Fibroblast of skin of left biceps (primary cell): ENCODE results near the gene MIR17HG.
"Not testable (repeated sequence)": the region's sequence is repeated elsewhere in the genome, so short reads cannot be mapped to it uniquely, and the experiment has no call there.

Source experiments
- DNase-seq, 2 experiments: peaks; one replicate each; pipeline ENCODE4 v3.0.0-alpha.2; 2013; ENCODE audit warnings: low read depth in 2 of 2

Gene MIR17HG

DNA sequence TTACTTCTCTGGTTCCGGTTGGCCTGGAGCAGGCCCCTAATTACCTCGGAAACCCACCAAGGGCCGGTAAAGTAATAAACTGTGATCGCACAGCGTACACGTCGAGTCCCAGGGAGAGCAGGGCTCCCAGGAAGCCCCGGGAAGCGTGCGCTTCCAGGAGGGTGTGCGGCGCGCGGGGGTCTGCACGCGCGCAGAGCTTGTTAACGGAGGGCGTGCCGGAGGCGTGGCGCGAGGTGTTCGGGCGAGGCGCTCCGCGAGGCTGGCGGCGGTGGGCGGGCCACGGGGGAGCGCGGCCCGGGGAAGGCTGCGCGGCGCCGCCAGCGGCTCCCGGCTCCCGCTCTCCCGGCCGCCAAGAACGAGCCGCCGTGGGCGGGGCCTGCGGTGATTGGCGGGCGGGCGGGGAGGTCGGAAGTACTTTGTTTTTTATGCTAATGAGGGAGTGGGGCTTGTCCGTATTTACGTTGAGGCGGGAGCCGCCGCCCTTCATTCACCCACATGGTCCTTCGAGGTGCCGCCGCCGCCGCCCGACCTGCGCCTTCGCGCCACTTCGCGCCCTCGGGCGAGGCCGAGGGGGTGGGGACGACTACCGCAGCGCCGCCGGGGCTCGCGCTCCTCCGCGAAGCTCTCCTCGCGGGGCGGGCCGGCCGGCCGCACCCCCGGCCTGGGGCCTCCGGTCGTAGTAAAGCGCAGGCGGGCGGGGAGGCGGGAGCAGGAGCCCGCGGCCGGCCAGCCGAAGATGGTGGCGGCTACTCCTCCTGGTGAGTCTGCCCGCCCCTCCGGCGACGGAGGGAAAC, at the start of gene MIR17HG:
MIR17HG (plus strand) TSS at position 486 of the 794 bp plus-strand sequence.
- peak; percentile 60 to 64 for DNase-seq

DNA sequence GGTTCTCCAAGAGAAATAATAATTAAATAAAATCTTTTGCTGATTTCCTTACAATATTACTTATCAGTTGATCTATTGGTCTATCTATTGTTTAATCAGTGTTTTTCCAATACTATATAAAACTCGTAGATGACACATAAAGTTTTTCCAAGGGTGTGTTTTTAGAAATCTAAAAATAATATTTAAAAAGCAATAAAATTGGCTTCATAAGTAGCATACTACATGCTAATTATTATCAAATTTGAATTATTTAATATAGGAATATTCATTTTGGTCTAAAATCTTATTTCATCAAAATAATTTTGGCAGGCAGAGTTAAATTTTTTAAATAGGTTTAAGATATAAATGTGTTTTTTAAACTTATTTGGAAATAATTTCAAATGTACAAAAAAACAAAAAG, 49.4 kb upstream of the MIR17HG start:
- no peak for DNase-seq

DNA sequence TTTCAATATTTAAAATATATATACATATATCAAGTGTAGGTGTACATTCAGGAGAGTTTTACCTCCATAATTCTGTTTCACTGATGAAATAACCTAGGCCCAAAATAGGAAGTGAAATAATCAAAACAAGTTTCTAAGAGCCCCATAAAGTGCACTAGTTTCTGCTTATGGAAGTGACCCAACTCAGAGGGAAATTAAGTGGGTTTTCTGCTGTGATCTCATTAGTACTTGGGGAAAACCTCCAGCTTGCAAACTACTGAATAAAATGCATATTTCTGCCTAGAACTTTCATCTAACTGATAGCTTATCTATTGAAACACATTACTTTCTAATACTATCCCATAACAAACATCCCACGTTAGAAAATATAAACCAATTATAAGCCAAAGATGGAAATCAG, 45.4 kb upstream of the MIR17HG start:
- no peak for DNase-seq

DNA sequence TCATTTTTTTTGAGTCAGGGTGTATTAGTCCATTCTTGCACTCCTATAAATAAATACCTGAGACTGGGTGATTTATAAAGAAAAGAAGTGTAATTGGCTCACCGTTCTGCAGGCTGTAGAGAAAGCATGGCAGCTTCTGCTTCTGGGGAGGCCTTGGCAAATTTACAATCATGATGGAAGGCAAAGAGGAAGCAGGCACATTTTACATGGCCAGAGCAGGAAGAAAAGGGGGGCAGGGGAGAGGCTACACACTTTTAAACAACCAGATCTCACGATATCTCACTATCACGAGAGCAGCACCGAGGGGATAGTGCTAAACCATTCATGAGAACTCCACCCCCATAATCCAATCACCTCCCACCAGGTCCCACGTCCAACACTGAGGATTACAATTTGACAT, 44.5 kb upstream of the MIR17HG start:
- DNase-seq = no peak

DNA sequence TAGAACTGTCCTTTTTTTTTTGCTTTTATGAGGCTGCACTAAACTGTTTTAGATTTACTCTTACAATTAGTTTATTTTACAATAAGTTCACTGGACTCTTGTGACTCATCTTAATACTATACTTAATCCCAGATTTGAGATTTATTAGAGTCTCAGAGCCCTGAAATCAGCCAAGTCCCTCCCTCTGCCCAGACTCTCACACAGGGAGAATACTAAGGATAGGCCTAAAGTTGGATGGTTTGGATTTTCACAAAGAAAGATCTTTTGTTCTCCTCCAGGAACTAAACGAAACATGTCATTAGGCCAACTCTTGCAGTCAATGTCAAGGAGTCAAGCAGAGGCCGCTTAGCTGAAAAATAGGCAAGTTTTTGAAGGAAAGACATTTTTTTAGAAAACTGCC, 42.7 kb upstream of the MIR17HG start:
- no peak for DNase-seq

DNA sequence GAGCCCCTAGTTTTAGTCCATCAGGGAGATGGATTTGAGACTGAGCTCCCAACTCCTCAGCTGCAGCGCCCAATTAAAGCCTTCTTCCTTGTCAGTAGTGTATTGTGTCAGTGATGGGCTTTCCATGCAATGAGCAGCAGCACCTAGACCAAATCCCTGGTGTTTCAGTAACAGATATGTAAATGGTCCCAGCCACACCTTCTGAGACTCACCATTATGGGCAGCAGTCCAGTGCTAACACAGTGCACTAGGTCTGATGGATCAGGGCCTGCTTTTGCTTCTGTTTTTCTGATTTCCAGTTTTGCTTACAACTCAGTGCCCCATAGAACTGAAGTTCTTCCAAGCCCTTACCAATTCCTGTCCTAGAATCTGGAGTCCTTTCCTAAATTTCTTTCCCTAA, 41.8 kb upstream of the MIR17HG start:
- DNase-seq = no peak

DNA sequence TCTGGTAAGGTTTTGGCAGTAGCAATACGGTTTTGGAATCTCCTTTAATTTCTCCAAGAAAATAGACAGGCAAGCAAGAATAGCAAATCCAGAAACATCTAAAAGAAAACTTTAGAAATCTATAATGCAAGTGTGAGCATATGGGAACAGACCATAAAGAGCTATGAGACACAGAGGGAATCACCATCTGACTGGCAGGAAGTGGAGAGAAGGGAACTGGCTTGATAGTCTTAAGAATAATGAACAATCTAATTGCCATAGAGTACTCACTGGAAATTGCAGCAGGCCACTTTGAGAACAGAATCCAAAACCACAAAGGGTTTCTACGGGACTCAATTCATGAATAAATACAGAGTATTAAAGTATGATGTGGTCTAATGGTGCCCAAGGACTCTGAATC, 39.6 kb upstream of the MIR17HG start:
- DNase-seq = no peak

DNA sequence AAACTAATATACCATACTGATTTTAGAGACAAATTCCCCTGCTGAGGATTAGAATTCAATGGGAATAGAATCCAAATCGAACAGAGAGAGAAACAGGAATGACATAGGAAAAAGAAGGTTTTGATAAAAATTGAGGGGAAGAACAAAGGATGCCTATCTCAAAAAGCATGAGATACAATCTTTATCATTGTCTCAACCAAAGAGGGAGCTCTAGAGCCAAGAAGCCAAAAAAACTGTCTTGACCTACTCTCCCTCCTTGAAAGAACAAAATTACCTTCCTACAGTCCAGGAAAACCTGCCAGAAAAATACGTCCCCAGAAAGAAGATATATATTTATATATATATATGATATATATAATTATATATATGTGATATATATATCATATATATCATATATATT, 39.2 kb upstream of the MIR17HG start:
- no peak for DNase-seq

DNA sequence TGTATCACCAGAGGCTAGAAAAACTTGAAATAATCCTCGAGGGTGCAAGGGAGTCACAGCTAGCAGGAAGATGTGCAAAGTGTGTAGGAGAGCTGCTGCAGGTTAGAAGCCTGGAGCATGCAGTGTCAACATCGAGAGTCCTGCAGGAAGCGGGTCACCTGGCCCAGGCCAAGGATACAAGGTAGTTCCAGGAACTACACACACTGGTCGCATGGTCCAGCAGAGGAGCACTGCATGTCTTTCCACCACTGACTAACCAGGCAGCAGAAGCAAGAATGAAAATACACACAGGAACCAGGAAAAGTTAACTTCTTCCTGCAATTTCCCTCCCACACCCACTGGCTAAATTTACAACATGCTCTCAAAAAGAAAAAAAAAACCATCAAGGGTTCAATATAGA, 36.0 kb upstream of the MIR17HG start:
- no peak for DNase-seq

DNA sequence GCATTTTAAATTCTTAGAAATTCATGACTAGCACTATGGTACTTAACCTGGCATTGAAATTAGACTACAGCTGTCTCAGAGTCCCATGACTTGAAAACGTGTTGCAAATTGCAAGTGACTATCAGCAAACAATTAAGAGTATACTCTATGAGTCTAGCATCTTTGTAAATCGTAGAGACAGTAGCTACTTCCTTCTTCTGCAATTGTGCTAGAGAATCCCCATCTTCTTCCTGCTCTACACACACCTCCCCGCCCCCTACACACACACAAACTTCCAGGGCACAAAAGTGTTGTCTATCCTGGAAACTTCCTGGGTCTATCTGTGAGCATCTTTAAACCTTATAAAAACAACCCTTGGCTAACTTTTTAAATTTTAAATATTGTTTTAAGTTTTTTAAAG, 35.2 kb upstream of the MIR17HG start:
- no peak for DNase-seq

DNA sequence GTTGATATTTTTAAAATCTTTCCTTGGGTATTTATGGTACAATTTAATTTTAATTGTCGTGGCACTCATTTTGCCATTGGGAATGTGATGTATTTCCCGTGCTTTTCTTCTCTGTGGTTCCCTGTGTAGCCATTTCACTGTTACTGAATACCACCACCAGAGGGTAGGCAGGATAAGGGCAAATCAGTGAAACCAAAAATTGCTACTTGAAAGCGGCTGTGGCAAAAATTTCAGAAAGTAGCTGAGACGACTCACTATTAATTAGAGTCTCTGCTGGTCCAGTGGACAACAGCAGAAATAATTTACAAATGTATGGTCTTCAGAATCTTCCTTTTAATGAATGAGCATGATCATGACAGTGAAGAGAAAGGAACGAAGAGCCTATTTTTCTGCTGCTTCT, 34.4 kb upstream of the MIR17HG start:
- no peak for DNase-seq

DNA sequence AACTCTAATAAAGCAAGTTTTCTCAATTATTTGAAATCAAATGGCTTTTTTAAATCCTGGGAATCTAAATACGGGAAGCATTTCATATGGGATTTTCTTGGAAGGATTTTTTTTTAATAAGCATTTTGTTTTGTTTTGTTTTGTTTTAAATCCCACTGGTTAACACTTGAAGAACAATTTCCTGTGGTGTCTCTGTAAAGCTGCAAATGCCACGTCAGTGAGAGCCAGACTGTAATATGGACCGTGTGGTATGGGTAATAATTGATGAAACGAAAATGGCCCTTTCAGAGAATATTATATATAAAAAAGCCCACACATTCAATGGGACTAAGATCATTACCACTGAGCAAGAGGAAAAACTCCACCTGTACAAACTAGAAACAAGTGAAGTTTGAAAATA, 33.9 kb upstream of the MIR17HG start:
- no peak for DNase-seq

DNA sequence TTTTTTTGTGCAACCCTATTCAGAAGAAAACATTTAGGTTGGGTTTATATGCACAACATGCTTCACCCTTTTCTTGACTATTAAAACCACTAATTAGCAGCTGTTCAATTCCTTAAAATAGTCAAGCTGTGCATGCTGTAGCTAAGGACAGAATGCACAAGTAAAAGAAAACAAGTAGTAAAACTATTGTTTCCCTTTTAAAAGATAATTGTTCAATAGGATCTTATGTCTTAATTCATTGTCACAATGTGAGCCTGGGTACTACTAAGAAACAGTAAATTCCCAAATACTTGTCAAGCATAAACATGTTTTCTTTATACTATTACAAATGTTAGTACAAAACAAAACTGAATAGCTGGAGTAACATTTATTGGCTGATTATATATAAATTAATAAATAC, 32.6 kb upstream of the MIR17HG start:
- DNase-seq = no peak

DNA sequence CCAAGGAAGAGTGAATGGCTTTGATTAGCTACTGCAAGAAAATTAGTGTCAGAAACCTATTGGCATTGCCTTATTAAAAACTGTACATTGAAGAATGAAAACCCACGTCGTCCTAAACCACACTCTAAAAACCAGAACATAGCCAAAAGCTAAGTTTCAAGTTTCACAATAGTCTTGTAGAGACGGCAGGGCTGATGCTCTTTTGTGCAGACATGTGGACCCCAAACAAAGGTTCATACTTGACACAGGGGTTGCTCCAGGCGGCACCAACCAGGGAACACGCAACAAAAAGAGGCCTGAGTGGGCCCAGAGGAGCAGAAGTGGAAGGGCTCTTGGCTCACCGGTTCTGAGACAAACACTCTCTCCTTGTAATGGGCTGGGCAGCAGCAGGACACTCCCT, 28.6 kb upstream of the MIR17HG start:
- DNase-seq = no peak

DNA sequence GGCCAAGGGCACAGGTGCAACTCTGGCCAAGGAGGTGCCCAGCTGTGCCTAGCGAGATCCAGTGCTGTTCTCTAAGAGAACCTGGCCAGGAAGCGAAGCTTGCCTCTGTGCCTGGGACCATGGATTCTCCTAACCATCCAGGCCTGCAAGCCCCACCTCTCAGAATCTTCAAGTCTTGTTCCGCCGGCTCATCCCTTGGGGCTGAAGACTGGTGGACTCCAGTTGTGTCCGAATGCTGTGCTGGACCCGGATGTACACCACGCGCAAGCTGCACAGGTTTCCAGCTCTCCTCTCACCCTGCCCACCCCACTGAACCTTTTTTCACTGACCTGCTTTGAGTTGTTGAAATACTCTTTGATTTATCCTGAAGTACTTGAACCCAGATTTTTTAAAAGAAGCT, 27.5 kb upstream of the MIR17HG start:
- no peak for DNase-seq

DNA sequence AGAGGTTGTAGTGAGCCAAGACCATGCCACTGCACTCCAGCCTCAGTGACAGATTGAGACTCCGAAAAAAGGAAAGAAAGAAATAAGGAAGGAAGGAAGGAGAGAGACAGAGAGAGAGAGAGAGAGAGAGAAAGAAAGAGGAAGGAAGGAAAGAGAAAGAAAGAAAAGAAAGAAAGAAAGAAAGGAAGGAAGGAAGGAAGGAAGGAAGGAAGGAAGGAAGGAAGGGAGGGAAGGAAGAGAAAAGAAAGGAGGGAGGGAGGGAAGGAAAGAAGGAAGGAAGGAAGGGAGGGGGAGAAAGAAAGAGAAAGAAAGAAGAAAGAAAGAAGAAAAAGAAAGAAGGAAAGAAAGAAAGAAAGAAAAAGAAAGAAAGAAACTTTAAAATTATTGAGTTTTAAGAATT, 26.5 kb upstream of the MIR17HG start:
- DNase-seq = not testable (repeated sequence)

DNA sequence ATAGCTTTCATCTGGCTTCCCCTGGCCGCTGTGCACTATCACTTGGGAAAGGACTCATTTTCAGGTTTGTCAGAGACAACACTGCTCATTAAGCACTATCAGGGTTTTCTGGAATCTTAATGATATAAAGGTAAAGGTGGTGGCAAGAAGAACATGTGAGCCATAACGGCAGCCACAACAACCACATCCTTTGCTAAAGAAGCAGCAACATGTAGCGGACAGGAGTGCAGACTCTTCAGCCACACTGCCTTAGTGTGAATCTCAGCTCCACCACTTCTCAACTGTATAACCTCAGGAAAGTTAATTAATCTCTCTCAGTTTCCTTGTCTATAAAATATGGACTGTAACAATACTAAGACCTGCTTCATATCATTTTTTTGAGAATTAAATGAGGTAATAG, 24.1 kb upstream of the MIR17HG start:
- DNase-seq = no peak

DNA sequence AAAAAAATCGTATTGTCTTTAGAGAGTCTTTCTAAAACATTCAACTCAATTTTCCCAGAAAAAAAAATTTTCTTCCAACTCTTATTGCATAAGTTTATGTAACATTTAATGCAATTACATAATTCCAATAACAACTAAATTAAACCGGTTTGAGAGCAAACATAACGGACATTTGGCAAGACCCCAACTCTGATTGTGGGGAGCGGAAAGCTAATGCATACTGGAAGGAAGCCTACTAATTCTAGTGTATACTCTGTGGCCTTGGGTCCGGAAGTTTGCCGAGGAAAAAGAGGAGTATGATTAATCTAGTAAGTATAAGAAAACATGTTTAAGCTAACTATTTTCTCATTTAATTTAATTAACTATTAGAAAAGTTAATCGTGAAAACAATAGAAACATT, 21.3 kb upstream of the MIR17HG start:
- DNase-seq = no peak

DNA sequence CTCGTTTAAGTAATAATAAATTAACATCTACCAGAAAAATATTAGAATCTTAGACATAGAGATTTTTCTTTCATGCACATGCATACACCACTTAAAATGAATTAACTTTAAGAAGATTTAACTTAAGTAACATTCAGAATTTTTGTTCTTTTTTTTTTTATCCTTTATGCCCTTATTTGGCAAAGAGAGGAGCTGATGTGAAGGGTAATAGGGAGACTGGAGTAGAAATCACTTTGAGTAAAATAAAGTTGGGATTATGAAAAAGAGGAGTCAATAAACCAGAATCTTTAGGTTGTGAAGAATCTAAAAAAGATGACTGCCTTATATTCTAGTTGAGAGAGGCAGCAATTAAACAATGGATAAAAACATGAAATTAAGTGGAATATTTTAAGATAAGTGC, 18.8 kb upstream of the MIR17HG start:
- no peak for DNase-seq

DNA sequence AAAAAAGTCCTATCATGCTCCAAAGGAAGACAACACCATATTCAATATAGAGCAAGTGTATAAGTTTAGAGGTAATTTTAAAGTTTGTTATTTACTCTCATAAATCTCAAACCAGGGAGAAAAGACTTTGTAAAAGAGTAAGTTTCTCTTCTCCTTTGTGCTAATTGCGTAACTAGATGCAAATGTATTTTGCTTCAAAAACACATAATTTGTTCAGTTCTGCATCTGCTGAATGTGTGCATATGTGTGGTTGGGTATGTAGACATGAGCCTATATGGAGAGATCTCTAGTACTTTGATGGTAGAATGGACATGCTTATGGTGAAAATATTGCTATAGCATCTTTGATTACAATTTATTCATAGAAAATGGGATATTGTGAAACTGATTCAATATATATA, 17.8 kb upstream of the MIR17HG start:
- DNase-seq = no peak

DNA sequence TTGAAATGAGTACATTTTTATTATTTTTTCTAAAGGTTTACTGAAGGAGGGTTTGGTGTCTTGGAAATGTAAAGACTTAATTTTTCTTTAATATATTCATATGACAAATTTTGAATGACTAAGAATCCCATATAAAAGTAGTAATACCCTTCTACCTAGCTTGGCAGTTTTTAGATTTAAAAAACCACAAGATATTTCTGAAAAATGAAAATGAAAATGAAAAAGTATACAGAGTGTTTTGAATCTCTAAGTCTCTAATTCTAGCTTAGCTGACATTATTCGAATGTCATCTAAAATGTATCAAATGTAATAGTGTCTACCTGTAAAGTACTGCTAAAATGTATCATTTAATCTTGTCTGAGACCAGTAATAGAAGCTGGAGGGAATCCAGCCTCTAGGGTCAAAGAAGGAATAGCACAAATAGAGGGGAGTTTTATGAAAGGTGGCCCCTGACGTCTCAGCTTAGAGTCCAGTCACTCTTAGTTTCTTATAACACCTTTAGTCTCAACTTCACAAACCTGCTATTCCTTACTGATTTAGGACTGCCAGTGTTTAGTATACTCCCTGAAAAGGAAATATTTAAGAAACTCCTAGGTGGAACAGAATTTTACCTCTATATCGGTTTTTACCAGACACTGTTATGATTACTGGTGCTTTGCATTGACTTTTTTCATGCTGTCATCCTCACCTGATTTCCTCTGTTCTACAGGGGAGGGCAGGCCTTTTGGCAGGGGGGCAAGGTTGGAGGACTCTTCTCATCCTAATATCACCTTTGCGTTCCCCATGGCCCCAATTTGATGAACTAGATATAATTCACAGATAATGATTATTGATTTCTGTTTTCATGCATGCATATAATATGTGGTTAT, 16.2 kb upstream of the MIR17HG start:
- DNase-seq = no peak

DNA sequence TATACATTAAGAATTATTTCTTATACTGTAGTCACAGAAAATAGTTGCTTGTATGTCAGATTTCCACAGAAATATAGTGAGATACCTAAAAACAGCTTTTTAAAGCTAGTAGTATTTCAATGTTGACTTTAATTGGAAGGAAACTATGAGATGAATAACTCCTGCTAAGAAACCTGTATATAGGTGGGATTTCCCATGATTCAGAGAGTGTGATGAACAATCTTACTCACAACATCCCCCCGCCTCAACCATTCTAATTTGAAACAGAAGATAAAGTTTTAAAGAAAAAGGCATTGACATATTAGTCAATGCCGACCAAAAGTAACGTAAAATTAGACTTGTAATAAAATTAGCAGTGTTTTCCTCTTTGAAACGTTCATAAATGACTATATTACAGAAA, 1.4 kb upstream of the MIR17HG start:
- DNase-seq = no peak

DNA sequence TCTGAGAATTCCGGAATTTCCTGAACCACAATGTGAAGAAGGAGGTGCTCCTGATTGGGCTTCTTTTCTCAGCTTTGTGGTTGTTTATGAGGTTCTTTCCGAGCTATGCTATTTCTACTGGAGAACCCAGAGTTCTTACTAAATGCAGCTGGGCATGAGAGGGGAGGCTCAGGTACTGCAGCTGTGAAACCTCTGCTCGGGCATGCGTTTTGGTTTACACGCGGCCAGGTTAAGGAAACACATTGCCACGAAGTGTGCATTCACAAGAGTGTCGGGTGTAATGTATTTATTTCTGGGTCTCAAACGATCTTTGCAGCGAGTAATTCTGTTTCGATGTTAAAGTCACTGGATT, 661 bp upstream of the MIR17HG start:
- DNase-seq = no peak
